ENCODE data around the gene RNU7-1.

DNA sequence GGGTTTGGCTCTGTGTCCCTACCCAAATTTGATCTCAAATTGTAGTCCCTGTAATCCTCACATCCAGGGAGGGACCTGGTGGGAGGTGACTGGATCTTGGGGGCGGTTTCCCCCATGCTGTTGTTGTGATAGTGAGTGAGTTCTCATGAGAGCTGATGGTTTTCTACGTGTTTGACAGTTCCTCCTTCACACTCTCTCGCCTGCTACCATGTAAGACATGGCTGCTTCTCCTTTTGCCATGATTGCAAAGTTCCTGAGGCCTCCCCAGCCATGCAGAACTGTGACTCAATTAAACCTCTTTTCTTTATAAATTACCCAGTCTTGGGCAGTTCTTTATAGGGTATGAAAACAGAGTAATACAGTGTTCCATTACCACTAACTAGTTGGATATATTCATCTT lies 49.3 kb upstream of the RNU7-1 start:
- TF ChIP-seq, protein P1, sequence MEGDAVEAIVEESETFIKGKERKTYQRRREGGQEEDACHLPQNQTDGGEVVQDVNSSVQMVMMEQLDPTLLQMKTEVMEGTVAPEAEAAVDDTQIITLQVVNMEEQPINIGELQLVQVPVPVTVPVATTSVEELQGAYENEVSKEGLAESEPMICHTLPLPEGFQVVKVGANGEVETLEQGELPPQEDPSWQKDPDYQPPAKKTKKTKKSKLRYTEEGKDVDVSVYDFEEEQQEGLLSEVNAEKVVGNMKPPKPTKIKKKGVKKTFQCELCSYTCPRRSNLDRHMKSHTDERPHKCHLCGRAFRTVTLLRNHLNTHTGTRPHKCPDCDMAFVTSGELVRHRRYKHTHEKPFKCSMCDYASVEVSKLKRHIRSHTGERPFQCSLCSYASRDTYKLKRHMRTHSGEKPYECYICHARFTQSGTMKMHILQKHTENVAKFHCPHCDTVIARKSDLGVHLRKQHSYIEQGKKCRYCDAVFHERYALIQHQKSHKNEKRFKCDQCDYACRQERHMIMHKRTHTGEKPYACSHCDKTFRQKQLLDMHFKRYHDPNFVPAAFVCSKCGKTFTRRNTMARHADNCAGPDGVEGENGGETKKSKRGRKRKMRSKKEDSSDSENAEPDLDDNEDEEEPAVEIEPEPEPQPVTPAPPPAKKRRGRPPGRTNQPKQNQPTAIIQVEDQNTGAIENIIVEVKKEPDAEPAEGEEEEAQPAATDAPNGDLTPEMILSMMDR (IDR thresholded peaks at IDR 0.05): no peak
- TF ChIP-seq POLR2A (IDR thresholded peaks at IDR 0.05) (no peak), POLR2AphosphoS5 (IDR thresholded peaks at IDR 0.05) (no peak)

Data from breast epithelium (tissue), 3 donors.